Measurements from ENCODE around the gene DHRS3. TPM values are rescaled to one million over a fixed set of nuclear protein-coding genes. Genes with fewer than 3 reads are reported as not detected.

Gene DHRS3
- total RNA-seq, 1 donor from 2014 or later: 111 TPM

DNA sequence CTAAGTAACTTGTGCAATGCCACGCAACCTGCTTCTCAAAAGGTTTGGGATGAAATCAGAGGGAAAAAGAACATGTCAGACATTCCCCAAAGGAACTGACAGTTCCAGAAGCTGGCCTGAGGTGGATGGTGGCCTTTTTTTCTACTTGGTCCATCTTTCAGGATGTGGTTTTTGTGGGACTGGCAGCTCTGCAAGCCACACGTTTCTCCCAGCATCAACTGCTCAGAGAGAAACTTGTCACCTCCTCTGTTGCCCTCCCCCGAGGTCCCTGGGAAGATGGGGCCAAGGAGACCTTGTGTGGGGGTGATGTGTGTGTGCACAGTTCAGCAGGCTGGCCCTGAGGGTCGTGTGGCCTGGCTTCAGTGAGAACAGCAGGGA lies 2.5 kb upstream of the DHRS3 start:
- Histone ChIP-seq H3K4me3 (no peak overlapping the region), H3K4me1 (peaks cover 43% of the 10 kb centered on the region), H3K27ac (peak overlapping the region; percentile 95), H3K36me3 (no peaks in the 10 kb centered on the region), H3K27me3 (no peaks in the 10 kb centered on the region), H3K9me3 (no peaks in the 10 kb centered on the region)
- TF ChIP-seq POLR2AphosphoS5 (IDR thresholded peaks at IDR 0.05; ENCODE audit: insufficient read depth in 1 of 2, low read depth in 1 of 2) (no peak), POLR2A (IDR thresholded peaks at IDR 0.05) (no peak)
- TF ChIP-seq, protein P1, sequence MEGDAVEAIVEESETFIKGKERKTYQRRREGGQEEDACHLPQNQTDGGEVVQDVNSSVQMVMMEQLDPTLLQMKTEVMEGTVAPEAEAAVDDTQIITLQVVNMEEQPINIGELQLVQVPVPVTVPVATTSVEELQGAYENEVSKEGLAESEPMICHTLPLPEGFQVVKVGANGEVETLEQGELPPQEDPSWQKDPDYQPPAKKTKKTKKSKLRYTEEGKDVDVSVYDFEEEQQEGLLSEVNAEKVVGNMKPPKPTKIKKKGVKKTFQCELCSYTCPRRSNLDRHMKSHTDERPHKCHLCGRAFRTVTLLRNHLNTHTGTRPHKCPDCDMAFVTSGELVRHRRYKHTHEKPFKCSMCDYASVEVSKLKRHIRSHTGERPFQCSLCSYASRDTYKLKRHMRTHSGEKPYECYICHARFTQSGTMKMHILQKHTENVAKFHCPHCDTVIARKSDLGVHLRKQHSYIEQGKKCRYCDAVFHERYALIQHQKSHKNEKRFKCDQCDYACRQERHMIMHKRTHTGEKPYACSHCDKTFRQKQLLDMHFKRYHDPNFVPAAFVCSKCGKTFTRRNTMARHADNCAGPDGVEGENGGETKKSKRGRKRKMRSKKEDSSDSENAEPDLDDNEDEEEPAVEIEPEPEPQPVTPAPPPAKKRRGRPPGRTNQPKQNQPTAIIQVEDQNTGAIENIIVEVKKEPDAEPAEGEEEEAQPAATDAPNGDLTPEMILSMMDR (IDR thresholded peaks at IDR 0.05): no peak
- no peak for DNase-seq (ENCODE audit: extremely low spot score in 2 of 2)
- intact Hi-C loops (cut with DNase I): no loop called here

GRCh38 chr1:12619792-12620487 lies 1.9 kb upstream of the DHRS3 start:
- H3K27me3 ChIP-seq: no peaks in the 10 kb centered on the region
- no peaks in the 10 kb centered on the region for H3K36me3 ChIP-seq
- DNase-seq (ENCODE audit: extremely low spot score in 2 of 2): no peak
- peak overlapping the region; percentile 95 for H3K27ac ChIP-seq
- peaks cover 47% of the 10 kb centered on the region for H3K4me1 ChIP-seq
- H3K4me3 ChIP-seq: peak overlapping the region; percentile 87 to 90
- TF ChIP-seq, protein P1 (IDR thresholded peaks at IDR 0.05): peak; percentile 85 to 98 (median 88)
- TF ChIP-seq POLR2A (IDR thresholded peaks at IDR 0.05): no peak
- TF ChIP-seq POLR2AphosphoS5 (IDR thresholded peaks at IDR 0.05; ENCODE audit: insufficient read depth in 1 of 2, low read depth in 1 of 2): peak in 1 of 2 donors; percentile 38
- intact Hi-C loops (cut with DNase I): loop anchor here (2.0 to 10.0 kb wide), 5 partner anchors 79 to 305 kb away; no protein-coding TSS in a partner anchor
- H3K9me3 ChIP-seq: no peaks in the 10 kb centered on the region

- TF ChIP-seq POLR2A (IDR thresholded peaks at IDR 0.05) (peak in 1 of 2 donors; percentile 46), POLR2AphosphoS5 (IDR thresholded peaks at IDR 0.05; ENCODE audit: insufficient read depth in 1 of 2, low read depth in 1 of 2) (peak; percentile 62 to 76)
- TF ChIP-seq, protein P1 (IDR thresholded peaks at IDR 0.05): no peak
- peak in 1 of 2 donors; percentile 97 for DNase-seq (ENCODE audit: extremely low spot score in 2 of 2)
- no peaks in the 10 kb centered on the region for H3K9me3 ChIP-seq
- H3K27me3 ChIP-seq: no peaks in the 10 kb centered on the region
- no peaks in the 10 kb centered on the region for H3K36me3 ChIP-seq
- H3K4me1 ChIP-seq: peaks cover 55% of the 10 kb centered on the region
- intact Hi-C loops (cut with DNase I): loop anchor here (2.0 to 10.0 kb wide), 5 partner anchors 78 to 304 kb away; no protein-coding TSS in a partner anchor
- peak overlapping the region; percentile 87 to 90 for H3K4me3 ChIP-seq
- peak overlapping the region; percentile 95 for H3K27ac ChIP-seq
Observed at GRCh38 chr1:12618965-12619791, 1.2 kb upstream of the DHRS3 start.

DNA sequence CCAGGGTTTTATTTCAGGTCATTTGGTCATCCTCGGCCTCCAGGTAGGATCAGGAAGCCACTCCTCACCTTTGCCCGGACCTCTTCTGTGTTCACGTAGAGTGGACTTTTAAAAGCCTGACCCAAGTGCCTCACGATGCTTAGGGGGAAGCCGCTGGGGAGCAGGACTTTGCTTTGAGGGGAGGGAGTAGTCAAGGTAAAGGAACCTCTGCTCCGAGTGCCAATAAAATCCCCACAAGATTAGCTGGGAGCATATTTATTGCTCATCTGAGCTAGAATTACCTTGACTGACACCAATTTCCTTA lies 603 bp upstream of the DHRS3 start:
- Histone ChIP-seq H3K27ac (peak overlapping the region; percentile 95), H3K9me3 (no peaks in the 10 kb centered on the region), H3K4me1 (peaks cover 60% of the 10 kb centered on the region), H3K36me3 (no peaks in the 10 kb centered on the region), H3K27me3 (no peaks in the 10 kb centered on the region), H3K4me3 (peak overlapping the region; percentile 87 to 90)
- intact Hi-C loops (cut with DNase I): loop anchor here (2.0 to 10.0 kb wide), 5 partner anchors 78 to 304 kb away; no protein-coding TSS in a partner anchor
- DNase-seq (ENCODE audit: extremely low spot score in 2 of 2): no peak
- TF ChIP-seq, protein P1 (IDR thresholded peaks at IDR 0.05): no peak
- no peak for TF ChIP-seq POLR2AphosphoS5 (IDR thresholded peaks at IDR 0.05; ENCODE audit: insufficient read depth in 1 of 2, low read depth in 1 of 2)
- TF ChIP-seq POLR2A (IDR thresholded peaks at IDR 0.05): no peak

All from vagina (tissue), 2 donors.